Measurements from ENCODE around the gene CD2BP2. TPM values are rescaled to one million over a fixed set of nuclear protein-coding genes. Genes with fewer than 3 reads are reported as not detected.

Gene CD2BP2
- total RNA-seq, result 31.2 and 40.7 TPM in 2 replicates

DNA sequence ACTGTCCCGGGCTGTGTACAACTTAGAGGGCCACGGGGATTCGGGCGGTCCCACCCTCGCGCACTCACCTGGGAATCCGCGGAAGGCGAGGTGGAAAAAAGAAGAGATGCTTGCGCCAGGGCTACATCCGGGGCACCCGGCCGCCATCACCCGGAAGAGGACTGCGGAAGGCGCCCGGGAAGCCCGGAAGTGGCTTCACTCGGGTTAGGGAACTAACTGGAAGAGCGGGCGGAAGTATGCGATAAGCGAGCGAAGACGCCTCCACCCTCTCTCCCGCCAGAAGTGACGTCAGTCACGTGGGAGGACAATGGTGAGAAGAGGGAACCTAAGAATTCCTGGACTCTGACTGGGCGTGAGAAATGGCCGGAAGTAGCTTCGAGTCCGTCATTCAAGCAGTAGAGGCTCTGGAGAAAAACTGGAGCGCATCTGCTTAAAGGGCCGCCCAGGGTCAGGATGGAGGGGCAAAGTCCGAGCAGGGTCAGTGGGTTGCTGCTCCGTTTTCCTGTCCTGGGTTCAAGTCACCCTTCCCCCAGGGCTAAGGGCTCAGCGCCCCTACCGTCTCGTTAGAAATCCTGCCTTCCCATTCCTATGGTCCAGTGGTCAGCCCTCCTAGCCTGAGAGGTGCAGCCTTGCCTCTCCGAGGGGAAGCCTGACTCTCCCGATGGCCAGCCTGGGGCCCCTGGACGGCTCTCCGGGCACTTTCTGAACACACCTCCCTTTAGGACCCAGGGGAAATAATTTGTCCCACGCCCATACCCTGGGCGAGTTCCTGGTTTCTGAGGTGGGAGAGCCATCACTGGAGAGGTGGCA is at the start of gene CD2BP2:
Gene CD2BP2 (minus strand): TSS at position 165 of the 810 bp plus-strand sequence. CDS start 627 bp downstream, outside the sequence.

DNA sequence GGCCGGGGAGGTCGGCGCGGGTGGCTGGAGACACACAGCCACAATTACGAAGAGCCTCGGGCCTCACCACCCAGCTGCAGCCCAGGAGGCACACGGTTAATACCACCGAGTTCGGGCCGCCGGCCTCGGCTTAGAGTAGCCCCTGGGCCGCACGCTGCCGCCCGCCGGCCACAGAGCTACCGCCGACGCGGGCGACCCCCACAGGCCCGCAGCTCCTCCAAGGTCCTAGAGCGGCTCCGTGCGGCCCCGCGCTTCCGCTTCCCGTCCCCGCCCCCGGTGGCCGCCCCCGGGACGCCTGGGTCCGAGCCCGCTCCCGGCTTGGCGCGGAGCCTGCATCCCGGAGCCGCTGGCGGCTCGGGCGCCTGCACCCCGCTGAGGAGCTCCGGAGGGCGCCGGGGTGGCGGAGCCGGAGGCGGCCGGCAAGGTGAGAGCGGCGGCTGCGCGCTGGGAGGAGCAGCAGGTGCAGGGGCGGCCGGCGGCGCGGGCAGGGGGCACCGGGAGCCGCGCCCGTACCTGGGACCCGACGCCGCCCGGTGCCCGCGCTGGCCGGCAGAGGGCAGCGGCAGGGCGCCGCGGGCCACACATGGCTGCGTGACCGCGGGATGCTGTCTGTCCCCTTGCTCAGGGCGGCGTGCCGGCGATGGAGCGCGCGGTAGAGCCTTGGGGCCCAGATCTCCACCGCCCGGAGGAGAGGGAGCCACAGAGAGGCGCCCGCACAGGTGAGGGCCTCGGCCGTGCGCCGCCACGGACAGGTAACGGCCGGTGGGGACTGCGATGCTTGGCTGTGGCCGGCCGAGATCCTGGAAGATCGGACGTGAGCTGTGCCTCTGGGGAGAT is 40.3 kb upstream of the CD2BP2 start, which contains the start of gene ZNF48:
Gene ZNF48 (plus strand): TSS at position 266 of the 837 bp plus-strand sequence. CDS start 375 bp downstream, at position 641.

DNA sequence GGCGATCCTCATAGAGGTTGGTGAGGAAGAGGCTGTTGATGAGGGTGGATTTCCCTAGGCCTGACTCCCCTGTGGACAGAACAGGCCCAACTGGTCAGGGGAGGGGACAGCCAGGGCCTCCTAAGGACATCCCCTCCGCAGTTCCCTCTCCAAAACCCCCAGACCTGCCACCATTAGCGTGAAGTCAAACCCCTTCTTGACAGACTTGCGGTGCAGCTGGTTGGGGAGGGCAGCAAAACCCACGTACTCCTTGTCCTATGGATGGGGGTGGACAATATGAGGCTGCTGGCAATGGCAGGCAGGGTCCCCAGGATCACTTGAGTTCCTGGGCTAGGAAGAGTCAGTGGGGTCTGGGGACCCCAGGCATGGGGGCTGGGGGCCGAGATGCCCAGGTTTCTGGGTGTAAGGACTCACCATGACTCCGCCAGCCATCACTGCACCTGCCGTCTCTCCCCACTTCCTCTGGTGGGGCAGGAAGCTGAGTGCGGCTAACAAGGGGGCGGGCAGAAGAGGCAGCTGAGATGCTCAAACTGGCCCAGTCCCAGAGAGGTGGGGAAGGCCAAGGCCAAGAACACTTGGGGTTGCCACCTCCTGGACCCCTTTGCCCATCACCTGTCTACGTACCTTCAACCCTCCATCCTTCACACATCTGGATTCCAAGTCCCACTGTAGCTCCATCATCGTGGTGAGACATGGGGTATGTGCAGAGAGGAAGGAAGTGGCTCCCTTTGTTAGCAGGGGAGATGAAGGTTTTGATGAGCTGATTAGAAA is 27.2 kb upstream of the CD2BP2 start, which contains the start of gene SEPTIN1:
Gene SEPTIN1 (minus strand): TSS at position 451 of the 771 bp plus-strand sequence. CDS start 19 bp downstream, at position 432.

DNA sequence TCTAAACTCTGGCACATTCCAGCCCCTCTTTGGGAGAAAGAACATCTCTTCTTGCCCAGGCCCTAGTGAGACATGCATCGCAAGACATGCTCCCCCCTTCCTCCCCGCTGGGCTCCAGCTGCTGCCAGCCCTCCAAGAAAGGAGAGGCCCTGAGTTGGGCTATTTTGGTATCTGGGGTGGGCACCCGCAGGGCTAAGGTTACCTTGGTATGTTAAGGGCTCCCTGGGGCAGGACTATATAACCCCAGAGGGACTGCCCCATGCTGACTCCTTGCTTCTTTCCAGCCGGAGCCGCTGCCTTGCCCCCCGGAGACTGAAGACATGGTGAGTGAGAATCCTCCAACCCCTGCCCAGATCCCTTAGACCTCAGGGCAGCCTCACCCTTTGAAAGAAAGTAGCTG is 19.4 kb upstream of the CD2BP2 start, which contains the start of gene MYL11:
Gene MYL11 (plus strand): TSS at position 265 of the 400 bp plus-strand sequence. CDS start 56 bp downstream, at position 321.

DNA sequence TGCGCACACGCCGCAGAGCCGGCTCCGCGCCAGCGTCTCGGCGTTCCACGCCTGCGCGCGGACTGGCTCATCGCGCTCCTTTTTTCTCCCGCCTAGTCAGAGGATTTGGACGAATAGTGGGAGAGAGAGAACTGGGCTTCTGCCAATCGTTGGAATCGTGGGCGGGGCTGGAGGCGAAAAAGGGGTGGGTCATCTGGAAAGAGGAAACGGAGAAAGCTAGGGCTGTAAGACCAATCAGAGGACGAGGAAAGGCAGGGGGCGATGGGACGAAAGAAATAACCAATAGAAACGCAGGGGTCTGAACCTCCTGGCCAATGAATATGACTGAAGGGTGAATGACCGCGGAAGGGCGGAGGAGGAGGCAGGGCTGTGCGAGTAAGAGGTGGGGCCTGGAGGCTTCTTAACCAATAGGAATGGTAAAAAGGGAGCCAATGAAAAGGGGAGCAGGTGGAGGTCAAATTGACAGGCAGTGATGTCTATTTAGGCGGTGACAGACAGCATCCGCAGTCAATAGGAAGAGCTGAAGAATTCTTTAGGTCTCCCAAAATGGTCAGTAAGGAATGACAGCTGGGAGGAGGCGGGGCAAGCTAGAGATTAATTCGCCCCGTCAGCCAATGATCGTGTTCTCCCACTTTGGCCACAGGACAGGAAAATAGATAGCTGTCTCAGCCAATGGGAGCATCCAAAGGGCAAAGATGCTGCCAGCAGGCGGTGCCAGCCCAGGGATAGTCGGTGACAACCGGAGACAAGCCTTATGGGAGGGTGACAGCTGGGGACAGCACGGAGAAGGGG is 15.5 kb upstream of the CD2BP2 start, which contains the start of gene TBC1D10B:
Gene TBC1D10B (minus strand): TSS at position 39 of the 792 bp plus-strand sequence. CDS start 311 bp downstream, outside the sequence.

Other genes starting within 250 kb of the CD2BP2 start
- 0.95 and 3.2 TPM in 2 replicates for gene GDPD3, start 241.8 kb downstream of the CD2BP2 start, total RNA-seq
- 40.4 and 43.2 TPM in 2 replicates for gene MAPK3, start 232.1 kb downstream of the CD2BP2 start, total RNA-seq
- 0.60 and 0.79 TPM in 2 replicates for gene CORO1A, start 171.7 kb downstream of the CD2BP2 start, total RNA-seq
- gene BOLA2B, start 161.6 kb downstream of the CD2BP2 start, total RNA-seq, result 27.8 and 29.3 TPM in 2 replicates
- gene SLX1A, start 161.4 kb downstream of the CD2BP2 start, total RNA-seq, result 11.6 and 17.2 TPM in 2 replicates
- 1.3 and 1.7 TPM in 2 replicates for gene SULT1A3, start 156.1 kb downstream of the CD2BP2 start, total RNA-seq
- 1.1 and 1.7 TPM in 2 replicates for gene NPIPB13, start 106.8 kb downstream of the CD2BP2 start, total RNA-seq
- 21.3 and 25.2 TPM in 2 replicates for gene TBC1D10B, start 15.2 kb upstream of the CD2BP2 start, total RNA-seq
- 0.95 TPM in 1 of 2 replicates, not detected in the other for gene MYL11, start 19.5 kb upstream of the CD2BP2 start, total RNA-seq
- under 0.01 and 0.26 TPM in 2 replicates for gene SEPTIN1, start 27.3 kb upstream of the CD2BP2 start, total RNA-seq
- gene ZNF48, start 40.1 kb upstream of the CD2BP2 start, total RNA-seq, result 3.1 and 4.4 TPM in 2 replicates
- 9.6 and 13.6 TPM in 2 replicates for gene ZNF771, start 52.3 kb upstream of the CD2BP2 start, total RNA-seq
- 6.0 and 12.0 TPM in 2 replicates for gene DCTPP1, start 74.7 kb upstream of the CD2BP2 start, total RNA-seq
- 11.8 and 14.5 TPM in 2 replicates for gene SEPHS2, start 90.6 kb upstream of the CD2BP2 start, total RNA-seq
- not detected in 2 replicates for gene ITGAL, start 117.4 kb upstream of the CD2BP2 start, total RNA-seq
- 12.3 and 15.3 TPM in 2 replicates for gene ZNF768, start 171.3 kb upstream of the CD2BP2 start, total RNA-seq
- gene ZNF747, start 179.6 kb upstream of the CD2BP2 start, total RNA-seq, result 4.2 and 6.3 TPM in 2 replicates
- gene ZNF764, start 203.1 kb upstream of the CD2BP2 start, total RNA-seq, result 2.0 and 2.3 TPM in 2 replicates
- 5.8 and 13.6 TPM in 2 replicates for gene ZNF688, start 216.4 kb upstream of the CD2BP2 start, total RNA-seq
- gene ZNF785, start 230.4 kb upstream of the CD2BP2 start, total RNA-seq, result 6.8 and 7.1 TPM in 2 replicates